Tibial nerve (tissue), 4 donors: Measurements from ENCODE around the gene SLC7A6.

Experiments
- EP300 ChIP-seq, 2 donors: sonication (generic); formaldehyde crosslinking; IDR thresholded peaks; one replicate each; pipeline ENCODE4 v1.6.1; 2017; ENCODE audit warnings: antibody characterized with exemption in 2 of 2, mild to moderate bottlenecking in 1 of 2
- POLR2A ChIP-seq, 2 donors: fragments of 450-650 bp; IDR thresholded peaks; one replicate each; pipeline ENCODE4 v1.6.1; 2017; ENCODE audit warnings: antibody characterized with exemption in 2 of 2, mild to moderate bottlenecking in 2 of 2, moderate library complexity in 2 of 2
- TF ChIP-seq, protein P1 (sequence below), 5 experiments: fragments of 200-600 bp in 3 of 5; fragments of 450-650 bp in 2 of 5; sonication (generic) in 3 of 5; IDR thresholded peaks; one replicate each; pipeline ENCODE4 v1.5.1; 2016 to 2019; ENCODE audit warnings: antibody characterized with exemption in 5 of 5, mild to moderate bottlenecking in 3 of 5, moderate library complexity in 2 of 5

DNA sequence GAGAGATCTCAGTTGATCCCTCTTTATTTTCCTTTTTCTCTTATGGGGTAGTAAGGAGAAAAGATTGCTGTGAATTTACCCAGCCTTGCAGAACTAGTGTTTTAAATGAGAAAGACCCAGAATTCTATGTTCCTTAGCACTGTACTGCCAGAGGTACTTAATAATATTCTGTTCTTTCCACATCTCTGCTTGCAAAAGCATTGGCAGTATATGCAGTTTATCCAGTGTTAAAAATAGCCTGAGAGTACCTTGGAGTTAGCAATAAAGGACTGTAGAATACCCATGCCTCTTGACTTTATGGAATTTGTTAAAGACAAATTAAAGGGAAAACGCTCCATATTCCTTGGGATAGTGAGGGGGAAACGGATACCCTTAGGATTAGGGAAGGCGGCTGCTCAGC, 11.9 kb downstream of the SLC7A6 start:
- no peak for TF ChIP-seq POLR2A (IDR thresholded peaks at IDR 0.05)
- TF ChIP-seq, protein P1, sequence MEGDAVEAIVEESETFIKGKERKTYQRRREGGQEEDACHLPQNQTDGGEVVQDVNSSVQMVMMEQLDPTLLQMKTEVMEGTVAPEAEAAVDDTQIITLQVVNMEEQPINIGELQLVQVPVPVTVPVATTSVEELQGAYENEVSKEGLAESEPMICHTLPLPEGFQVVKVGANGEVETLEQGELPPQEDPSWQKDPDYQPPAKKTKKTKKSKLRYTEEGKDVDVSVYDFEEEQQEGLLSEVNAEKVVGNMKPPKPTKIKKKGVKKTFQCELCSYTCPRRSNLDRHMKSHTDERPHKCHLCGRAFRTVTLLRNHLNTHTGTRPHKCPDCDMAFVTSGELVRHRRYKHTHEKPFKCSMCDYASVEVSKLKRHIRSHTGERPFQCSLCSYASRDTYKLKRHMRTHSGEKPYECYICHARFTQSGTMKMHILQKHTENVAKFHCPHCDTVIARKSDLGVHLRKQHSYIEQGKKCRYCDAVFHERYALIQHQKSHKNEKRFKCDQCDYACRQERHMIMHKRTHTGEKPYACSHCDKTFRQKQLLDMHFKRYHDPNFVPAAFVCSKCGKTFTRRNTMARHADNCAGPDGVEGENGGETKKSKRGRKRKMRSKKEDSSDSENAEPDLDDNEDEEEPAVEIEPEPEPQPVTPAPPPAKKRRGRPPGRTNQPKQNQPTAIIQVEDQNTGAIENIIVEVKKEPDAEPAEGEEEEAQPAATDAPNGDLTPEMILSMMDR (IDR thresholded peaks at IDR 0.05), result no peak
- TF ChIP-seq EP300 (IDR thresholded peaks at IDR 0.05), result peak in 1 of 2 donors; percentile 57
